K562 (cell line): ENCODE measurements around the gene MYO10. TPM values are rescaled to one million over a fixed set of nuclear protein-coding genes. Genes with fewer than 3 reads are reported as not detected.

Experiments used
- ATAC-seq: fragments of 200-7000 bp; cut with Tn5 transposase; 3 replicates; pipeline ENCODE4 v1.9.1; 2020; ENCODE audit warnings: moderate library complexity
- BruUV-seq: library from RNA; stranded (reverse); fragments of 400-500 nt; replicated peaks from 2 replicates; lab custom pipeline; 2021; lab: Mats Ljungman, UMichigan
- CTCF ChIA-PET: fragments of 300-600 bp; formaldehyde crosslinking; extraction: SDS; loops from one replicate; lab custom pipeline; 2021; ENCODE audit warnings: low intra/inter-chr PET ratio; lab: Yijun Ruan, JAX
- POLR2A ChIA-PET: fragments of 300-600, 350-650 bp; sonication (Branson Sonifier 250); formaldehyde crosslinking; extraction: SDS; loops from one replicate; lab custom pipeline; 2021; ENCODE audit warnings: antibody characterized with exemption, inconsistent platforms; lab: Yijun Ruan, JAX
- DNase-seq, 4 experiments: peaks; one replicate each; pipeline versions ENCODE4 v3.0.0 to v3.0.0-alpha.2; 2011 to 2018; ENCODE audit warnings: low spot score in 3 of 4, mixed read lengths in 3 of 4; ENCODE audit errors: extremely low read depth in 1 of 4
- FAIRE-seq: peaks from 2 replicates; lab custom pipeline; 2011; peaks lifted over from hg19 to GRCh38; lab: Jason Lieb, UNC
- H2AFZ ChIP-seq: 2 replicates; pipeline ENCODE4 v1.6.0; 2011; ENCODE audit warnings: low read depth, low read length, control low read depth, inconsistent platforms
- H3K27ac ChIP-seq: fragments of 200-600 bp; 3 replicates; pipeline ENCODE4 v1.8.0; 2011; ENCODE audit warnings: low read depth, mild to moderate bottlenecking, control low read depth, inconsistent platforms, low read length, moderate library complexity, mixed read lengths; ENCODE audit errors: extremely low read depth
- H3K27me3 ChIP-seq, 2 experiments: fragments of 300-600 bp in 1 of 2; 2 replicates in 1 of 2; 3 replicates in 1 of 2; pipeline versions ENCODE4 v1.6.0 to v1.8.0; 2011; ENCODE audit warnings: inconsistent platforms in 2 of 2, low read length in 2 of 2, mild to moderate bottlenecking in 1 of 2, mixed read lengths in 1 of 2, moderate library complexity in 1 of 2; ENCODE audit not compliant: control insufficient read depth in 2 of 2, insufficient read depth in 2 of 2
- H3K36me3 ChIP-seq: fragments of 300-600 bp; 3 replicates; pipeline ENCODE4 v1.8.0; 2011; ENCODE audit warnings: mild to moderate bottlenecking, low read length, inconsistent platforms; ENCODE audit not compliant: control insufficient read depth, insufficient read depth
- H3K4me1 ChIP-seq, 2 experiments: fragments of 200-600 bp in 1 of 2; replicated peaks in 1 of 2; 2 replicates in 1 of 2; 3 replicates in 1 of 2; pipeline versions ENCODE4 v1.5.1 to v1.8.0; 2011; ENCODE audit warnings: inconsistent platforms in 2 of 2, low read length in 2 of 2, mild to moderate bottlenecking in 1 of 2, mixed read lengths in 1 of 2, moderate library complexity in 1 of 2; ENCODE audit not compliant: control insufficient read depth in 2 of 2, insufficient read depth in 2 of 2
- H3K4me2 ChIP-seq: 2 replicates; pipeline ENCODE4 v1.6.1; 2011; ENCODE audit warnings: low read length, control low read depth, inconsistent platforms, mixed read lengths; ENCODE audit not compliant: insufficient read depth
- H3K4me3 ChIP-seq: fragments of 200-600 bp; sonication (generic), shearing (Covaris generic); 2 replicates; pipeline ENCODE4 v1.5.1; 2016; ENCODE audit warnings: control low read depth, inconsistent platforms
- H3K79me2 ChIP-seq: fragments of 200-600 bp; 3 replicates; pipeline ENCODE4 v1.8.0; 2011; ENCODE audit warnings: low read length, inconsistent platforms; ENCODE audit not compliant: control insufficient read depth, insufficient read depth
- H3K9ac ChIP-seq, 2 experiments: 2 replicates each; pipeline versions ENCODE4 v1.6.0 to v1.6.1; 2011; ENCODE audit warnings: low read depth in 2 of 2, low read length in 2 of 2, control low read depth in 1 of 2, inconsistent platforms in 1 of 2, mild to moderate bottlenecking in 1 of 2, mixed read lengths in 1 of 2; ENCODE audit not compliant: insufficient read depth in 1 of 2
- H3K9me1 ChIP-seq: one replicate; pipeline ENCODE4 v1.6.0; 2011; ENCODE audit warnings: inconsistent platforms, mild to moderate bottlenecking, low read length, moderate library complexity; ENCODE audit not compliant: control insufficient read depth, insufficient read depth
- H3K9me3 ChIP-seq: replicated peaks from 2 replicates; pipeline ENCODE4 v1.5.1; 2011; ENCODE audit warnings: low read depth, low read length, inconsistent platforms; ENCODE audit not compliant: control insufficient read depth, insufficient read depth
- H4K20me1 ChIP-seq: replicated peaks from 2 replicates; pipeline ENCODE4 v1.6.1; 2011; ENCODE audit warnings: low read length, inconsistent platforms, mixed read lengths; ENCODE audit not compliant: control insufficient read depth, insufficient read depth
- ATF1 ChIP-seq, 2 experiments: fragments of 450-650 bp in 1 of 2; IDR thresholded peaks; 2 replicates each; pipeline ENCODE4 v1.6.1; 2016; ENCODE audit warnings: missing compliant biosample characterization in 1 of 2, missing genetic modification characterization in 1 of 2
- WGBS: fragments of 100-300 bp; shearing (Covaris generic); methylation state at CpG from one replicate; pipeline ENCODE4 v1.1.6; 2016; ENCODE audit warnings: low coverage, mixed read lengths; ENCODE audit not compliant: insufficient coverage; ENCODE audit errors: missing lambda C conversion rate; 5-methylcytosine and 5-hydroxymethylcytosine counted together
- in situ Hi-C: fragments of 300-500 bp; cut with MboI; formaldehyde crosslinking; loops from 4 replicates; pipeline ENCODE4 v1.15.0; 2018; ENCODE audit warnings: inconsistent platforms, mixed read lengths
- intact Hi-C: fragments of 100-400 bp; cut with micrococcal nuclease; formaldehyde crosslinking; loops from 2 replicates; pipeline ENCODE4 v1.14.2; 2022
- polyA plus RNA-seq, 8 experiments: library from polyadenylated mRNA; depleted of rRNA in 4 of 8; stranded (reverse) in 5 of 8; unstranded in 3 of 8; fragments of >200 nt; fragmentation: Nextera tagmentation in 2 of 8; fragmentation: Illumina TruSeq in 1 of 8; extraction: Ambion mirVana in 2 of 8; extraction: Trizol in 1 of 8; gene quantifications; 2 replicates each; pipeline versions ENCODE4 v1.2.1 to v1.2.3, GENCODE V29; 2011 to 2014; ENCODE audit warnings: inconsistent platforms in 1 of 8, missing spikeins in 1 of 8
- total RNA-seq, 7 experiments: library from RNA; depleted of rRNA in 6 of 7; stranded (reverse); fragments of >200 nt in 6 of 7; fragmentation: Illumina TruSeq in 2 of 7; extraction: Trizol in 2 of 7; gene quantifications; 2 replicates each; pipeline versions ENCODE4 v1.2.1 to v1.2.3, GENCODE V29; 2011 to 2021; ENCODE audit warnings: low replicate concordance in 1 of 7
- TF ChIP-seq, protein P1 (sequence below): fragments of 200-600 bp; sonication (generic); IDR thresholded peaks from one replicate; pipeline ENCODE4 v1.6.1; 2012; ENCODE audit warnings: mild to moderate bottlenecking, low read depth, low read length, inconsistent platforms

Gene MYO10
- total and polyA plus RNA-seq, 9 of the 15 experiments (the other 6 are each of a cell fraction or from before 2014, with no cell fraction given) = 0.04 to 0.24 TPM; not detected in 7

DNA sequence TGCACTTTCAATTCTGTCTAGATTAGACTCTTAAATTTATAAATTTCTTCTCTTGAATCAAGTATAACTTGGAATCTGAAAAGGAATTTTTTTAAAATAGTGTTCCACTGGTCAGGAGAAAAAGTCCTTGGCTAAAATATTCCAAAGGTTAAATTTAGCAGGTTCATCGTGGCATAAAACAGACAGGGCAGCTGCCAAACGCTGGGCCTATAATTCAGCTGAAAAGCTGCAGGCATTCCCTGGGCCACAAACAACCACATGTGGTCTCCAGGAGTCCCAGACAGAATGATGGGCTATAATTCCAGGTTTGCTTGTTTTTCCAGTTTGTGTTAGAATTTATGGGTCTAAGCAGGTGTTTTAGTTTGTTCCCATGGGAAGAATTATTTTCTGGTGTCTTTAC is 248.2 kb downstream of the MYO10 start:
- FAIRE-seq (no peak), ATAC-seq (no peak), DNase-seq (no peak)
- in situ Hi-C loops (no loop called here), intact Hi-C loops (no loop called here)
- ChIA-PET POLR2A (no interaction called here), CTCF (no interaction called here)
- Histone ChIP-seq H2AFZ (no peak overlapping the region), H3K4me1 (no peaks in the 10 kb centered on the region), H3K9me1 (no peaks in the 10 kb centered on the region), H3K36me3 (no peaks in the 10 kb centered on the region), H3K9ac (no peak overlapping the region), H3K4me2 (no peak overlapping the region), H3K27me3 (peaks cover 0 to 5% of the 10 kb centered on the region in 2 experiments; a peak in 1 of 5 replicates), H3K4me3 (no peak overlapping the region), H3K9me3 (no peaks in the 10 kb centered on the region), H3K79me2 (no peaks in the 10 kb centered on the region), H4K20me1 (no peaks in the 10 kb centered on the region), H3K27ac (no peak overlapping the region)
- TF ChIP-seq, protein P1, sequence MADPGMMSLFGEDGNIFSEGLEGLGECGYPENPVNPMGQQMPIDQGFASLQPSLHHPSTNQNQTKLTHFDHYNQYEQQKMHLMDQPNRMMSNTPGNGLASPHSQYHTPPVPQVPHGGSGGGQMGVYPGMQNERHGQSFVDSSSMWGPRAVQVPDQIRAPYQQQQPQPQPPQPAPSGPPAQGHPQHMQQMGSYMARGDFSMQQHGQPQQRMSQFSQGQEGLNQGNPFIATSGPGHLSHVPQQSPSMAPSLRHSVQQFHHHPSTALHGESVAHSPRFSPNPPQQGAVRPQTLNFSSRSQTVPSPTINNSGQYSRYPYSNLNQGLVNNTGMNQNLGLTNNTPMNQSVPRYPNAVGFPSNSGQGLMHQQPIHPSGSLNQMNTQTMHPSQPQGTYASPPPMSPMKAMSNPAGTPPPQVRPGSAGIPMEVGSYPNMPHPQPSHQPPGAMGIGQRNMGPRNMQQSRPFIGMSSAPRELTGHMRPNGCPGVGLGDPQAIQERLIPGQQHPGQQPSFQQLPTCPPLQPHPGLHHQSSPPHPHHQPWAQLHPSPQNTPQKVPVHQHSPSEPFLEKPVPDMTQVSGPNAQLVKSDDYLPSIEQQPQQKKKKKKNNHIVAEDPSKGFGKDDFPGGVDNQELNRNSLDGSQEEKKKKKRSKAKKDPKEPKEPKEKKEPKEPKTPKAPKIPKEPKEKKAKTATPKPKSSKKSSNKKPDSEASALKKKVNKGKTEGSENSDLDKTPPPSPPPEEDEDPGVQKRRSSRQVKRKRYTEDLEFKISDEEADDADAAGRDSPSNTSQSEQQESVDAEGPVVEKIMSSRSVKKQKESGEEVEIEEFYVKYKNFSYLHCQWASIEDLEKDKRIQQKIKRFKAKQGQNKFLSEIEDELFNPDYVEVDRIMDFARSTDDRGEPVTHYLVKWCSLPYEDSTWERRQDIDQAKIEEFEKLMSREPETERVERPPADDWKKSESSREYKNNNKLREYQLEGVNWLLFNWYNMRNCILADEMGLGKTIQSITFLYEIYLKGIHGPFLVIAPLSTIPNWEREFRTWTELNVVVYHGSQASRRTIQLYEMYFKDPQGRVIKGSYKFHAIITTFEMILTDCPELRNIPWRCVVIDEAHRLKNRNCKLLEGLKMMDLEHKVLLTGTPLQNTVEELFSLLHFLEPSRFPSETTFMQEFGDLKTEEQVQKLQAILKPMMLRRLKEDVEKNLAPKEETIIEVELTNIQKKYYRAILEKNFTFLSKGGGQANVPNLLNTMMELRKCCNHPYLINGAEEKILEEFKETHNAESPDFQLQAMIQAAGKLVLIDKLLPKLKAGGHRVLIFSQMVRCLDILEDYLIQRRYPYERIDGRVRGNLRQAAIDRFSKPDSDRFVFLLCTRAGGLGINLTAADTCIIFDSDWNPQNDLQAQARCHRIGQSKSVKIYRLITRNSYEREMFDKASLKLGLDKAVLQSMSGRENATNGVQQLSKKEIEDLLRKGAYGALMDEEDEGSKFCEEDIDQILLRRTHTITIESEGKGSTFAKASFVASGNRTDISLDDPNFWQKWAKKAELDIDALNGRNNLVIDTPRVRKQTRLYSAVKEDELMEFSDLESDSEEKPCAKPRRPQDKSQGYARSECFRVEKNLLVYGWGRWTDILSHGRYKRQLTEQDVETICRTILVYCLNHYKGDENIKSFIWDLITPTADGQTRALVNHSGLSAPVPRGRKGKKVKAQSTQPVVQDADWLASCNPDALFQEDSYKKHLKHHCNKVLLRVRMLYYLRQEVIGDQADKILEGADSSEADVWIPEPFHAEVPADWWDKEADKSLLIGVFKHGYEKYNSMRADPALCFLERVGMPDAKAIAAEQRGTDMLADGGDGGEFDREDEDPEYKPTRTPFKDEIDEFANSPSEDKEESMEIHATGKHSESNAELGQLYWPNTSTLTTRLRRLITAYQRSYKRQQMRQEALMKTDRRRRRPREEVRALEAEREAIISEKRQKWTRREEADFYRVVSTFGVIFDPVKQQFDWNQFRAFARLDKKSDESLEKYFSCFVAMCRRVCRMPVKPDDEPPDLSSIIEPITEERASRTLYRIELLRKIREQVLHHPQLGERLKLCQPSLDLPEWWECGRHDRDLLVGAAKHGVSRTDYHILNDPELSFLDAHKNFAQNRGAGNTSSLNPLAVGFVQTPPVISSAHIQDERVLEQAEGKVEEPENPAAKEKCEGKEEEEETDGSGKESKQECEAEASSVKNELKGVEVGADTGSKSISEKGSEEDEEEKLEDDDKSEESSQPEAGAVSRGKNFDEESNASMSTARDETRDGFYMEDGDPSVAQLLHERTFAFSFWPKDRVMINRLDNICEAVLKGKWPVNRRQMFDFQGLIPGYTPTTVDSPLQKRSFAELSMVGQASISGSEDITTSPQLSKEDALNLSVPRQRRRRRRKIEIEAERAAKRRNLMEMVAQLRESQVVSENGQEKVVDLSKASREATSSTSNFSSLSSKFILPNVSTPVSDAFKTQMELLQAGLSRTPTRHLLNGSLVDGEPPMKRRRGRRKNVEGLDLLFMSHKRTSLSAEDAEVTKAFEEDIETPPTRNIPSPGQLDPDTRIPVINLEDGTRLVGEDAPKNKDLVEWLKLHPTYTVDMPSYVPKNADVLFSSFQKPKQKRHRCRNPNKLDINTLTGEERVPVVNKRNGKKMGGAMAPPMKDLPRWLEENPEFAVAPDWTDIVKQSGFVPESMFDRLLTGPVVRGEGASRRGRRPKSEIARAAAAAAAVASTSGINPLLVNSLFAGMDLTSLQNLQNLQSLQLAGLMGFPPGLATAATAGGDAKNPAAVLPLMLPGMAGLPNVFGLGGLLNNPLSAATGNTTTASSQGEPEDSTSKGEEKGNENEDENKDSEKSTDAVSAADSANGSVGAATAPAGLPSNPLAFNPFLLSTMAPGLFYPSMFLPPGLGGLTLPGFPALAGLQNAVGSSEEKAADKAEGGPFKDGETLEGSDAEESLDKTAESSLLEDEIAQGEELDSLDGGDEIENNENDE = no peak
- TF ChIP-seq ATF1 (CRISPR knock-in tag; IDR thresholded peaks at IDR 0.05) (no peak), ATF1 (tag; IDR thresholded peaks at IDR 0.05) (no peak)
- no TSS peak for BruUV-seq
- 0% methylated on average over 2 of the region's 2 CpGs for WGBS
